GM19023 (cell line): ENCODE measurements around the gene BMP8A.

Source experiments
- ATAC-seq: cut with Tn5 transposase; IDR thresholded peaks from one replicate; pipeline ENCODE4 v1.9.1; 2021; ENCODE audit warnings: mild to moderate bottlenecking, moderate library complexity; ENCODE audit not compliant: unreplicated experiment

BMP8A gene

GRCh38 chr1:39567302-39567701 is 75.9 kb downstream of the BMP8A start:
- ATAC-seq = no peak

- no peak for ATAC-seq
Observed at GRCh38 chr1:39568208-39568607, 76.8 kb downstream of the BMP8A start.

GRCh38 chr1:39569034-39569433 is 77.6 kb downstream of the BMP8A start:
- no peak for ATAC-seq

GRCh38 chr1:39570477-39571177 is 79.2 kb downstream of the BMP8A start:
- no peak for ATAC-seq

- no peak for ATAC-seq
Observed at GRCh38 chr1:39571178-39571483, 79.7 kb downstream of the BMP8A start.

- ATAC-seq = no peak
Observed at GRCh38 chr1:39572379-39573096, 81.1 kb downstream of the BMP8A start.

GRCh38 chr1:39573097-39573465 is 81.6 kb downstream of the BMP8A start:
- ATAC-seq = no peak

- ATAC-seq = no peak
Observed at GRCh38 chr1:39573736-39574624, 82.5 kb downstream of the BMP8A start.

- ATAC-seq = no peak
Observed at GRCh38 chr1:39574646-39575045, 83.2 kb downstream of the BMP8A start.
